ENCODE measurements around the gene SLC25A24.

SLC25A24 gene

DNA sequence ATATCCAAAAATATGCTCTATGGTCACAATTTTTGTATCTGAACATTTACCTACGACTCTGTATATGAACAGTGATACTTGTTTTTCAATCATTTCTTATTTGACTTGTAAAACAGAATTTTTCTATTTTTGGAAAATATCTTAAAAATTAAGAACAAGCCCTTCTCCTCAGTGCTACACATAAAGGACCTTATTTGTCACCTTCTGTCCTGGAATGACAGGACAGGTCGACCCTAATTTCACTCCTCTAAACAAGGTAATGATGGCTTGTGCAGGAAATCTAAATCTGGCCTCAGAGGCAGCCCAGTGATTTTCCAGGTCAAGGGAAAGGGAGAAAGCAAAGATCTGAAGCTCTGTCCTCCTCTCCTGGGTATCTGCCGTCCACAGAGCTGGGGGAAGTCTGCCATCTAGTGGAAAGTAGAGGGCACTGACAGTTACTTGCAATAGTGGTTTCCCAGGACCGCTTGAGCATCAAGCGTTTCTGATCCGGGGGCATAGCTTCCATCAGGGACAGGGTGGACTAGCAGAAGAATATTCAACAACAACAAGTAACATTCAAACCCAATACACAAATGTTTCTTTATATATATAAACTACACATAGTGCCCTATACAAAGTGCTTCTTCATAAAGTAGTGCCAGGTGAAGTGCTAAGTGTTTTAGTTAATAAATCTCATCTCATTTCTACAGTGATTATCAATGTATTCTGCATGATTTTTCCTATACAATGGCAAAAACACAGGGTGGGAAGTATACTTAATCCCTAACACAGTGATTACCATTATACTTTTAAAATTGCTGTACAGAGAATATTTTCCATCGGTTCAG is 74.6 kb downstream of the SLC25A24 start:
- no peaks in the 10 kb centered on the region for H3K4me1 ChIP-seq (ENCODE audit: control insufficient read depth, insufficient read depth, low read length)
- H3K4me3 ChIP-seq (ENCODE audit: low read length) = no peak overlapping the region
- no peaks in the 10 kb centered on the region for H3K9me3 ChIP-seq (ENCODE audit: control insufficient read depth, low read length)
- no peak overlapping the region for H3K9ac ChIP-seq (ENCODE audit: low read length)
- H3K27me3 ChIP-seq (ENCODE audit: control insufficient read depth, insufficient read depth, low read length) = no peaks in the 10 kb centered on the region
- no peaks in the 10 kb centered on the region for H3K36me3 ChIP-seq (ENCODE audit: control insufficient read depth, insufficient read depth, low read length)

DNA sequence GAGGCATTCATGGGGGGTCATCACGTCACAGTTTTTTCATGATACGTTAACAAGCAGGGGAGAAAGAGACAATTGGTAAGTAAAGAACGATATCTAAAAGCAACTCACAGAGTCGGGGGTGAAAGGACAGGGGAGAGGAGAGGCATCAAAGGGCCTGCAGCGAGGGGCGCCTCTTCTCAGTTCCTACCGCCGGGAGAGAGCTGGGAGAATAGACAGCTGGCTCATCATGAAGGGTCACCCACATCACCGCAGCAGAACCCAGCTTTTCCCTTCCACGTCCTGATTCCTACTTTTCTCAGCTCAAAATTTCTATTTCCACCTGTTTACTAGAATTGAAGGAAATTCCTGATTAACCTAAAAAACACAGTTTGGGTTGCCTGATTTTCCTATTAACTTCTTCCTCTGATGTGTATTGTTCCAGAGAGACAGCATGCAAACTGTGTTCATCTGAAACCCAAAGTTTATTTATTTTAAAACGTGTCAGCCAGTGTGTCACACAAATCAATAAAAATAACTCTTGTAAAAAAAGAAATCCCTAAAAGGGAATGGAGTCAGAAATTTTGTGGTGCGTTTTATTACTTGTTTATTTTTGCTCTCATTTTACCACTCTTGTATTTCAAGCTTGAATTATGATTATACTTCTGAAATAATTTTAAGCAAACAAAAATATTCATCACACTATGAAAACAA is 75.4 kb downstream of the SLC25A24 start:
- Histone ChIP-seq H3K36me3 (ENCODE audit: control insufficient read depth, insufficient read depth, low read length) (no peaks in the 10 kb centered on the region), H3K4me3 (ENCODE audit: low read length) (no peak overlapping the region), H3K9me3 (ENCODE audit: control insufficient read depth, low read length) (no peaks in the 10 kb centered on the region), H3K9ac (ENCODE audit: low read length) (no peak overlapping the region), H3K4me1 (ENCODE audit: control insufficient read depth, insufficient read depth, low read length) (no peaks in the 10 kb centered on the region), H3K27me3 (ENCODE audit: control insufficient read depth, insufficient read depth, low read length) (no peaks in the 10 kb centered on the region)

DNA sequence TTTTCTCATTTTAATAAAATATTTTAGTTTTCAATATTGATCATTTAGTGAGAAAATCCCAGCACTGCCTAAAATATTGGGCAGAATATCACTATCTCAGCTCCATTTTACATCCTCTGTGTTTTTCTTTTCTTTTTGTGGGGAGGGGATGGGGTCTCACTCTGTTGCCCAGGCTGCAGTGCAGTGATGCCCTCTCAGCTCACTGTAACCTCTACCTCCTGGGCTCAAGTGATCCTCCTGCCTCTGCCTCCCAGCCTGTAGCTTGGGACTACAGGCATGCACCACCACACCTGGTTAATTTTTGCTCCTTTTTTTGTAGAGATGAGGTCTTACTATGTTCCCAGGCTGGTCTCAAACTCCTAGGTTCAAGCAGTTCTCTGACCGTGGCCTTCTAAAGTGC is 76.1 kb downstream of the SLC25A24 start:
- Histone ChIP-seq H3K4me3 (ENCODE audit: low read length) (no peak overlapping the region), H3K9ac (ENCODE audit: low read length) (no peak overlapping the region), H3K9me3 (ENCODE audit: control insufficient read depth, low read length) (no peaks in the 10 kb centered on the region), H3K36me3 (ENCODE audit: control insufficient read depth, insufficient read depth, low read length) (no peaks in the 10 kb centered on the region), H3K4me1 (ENCODE audit: control insufficient read depth, insufficient read depth, low read length) (no peaks in the 10 kb centered on the region), H3K27me3 (ENCODE audit: control insufficient read depth, insufficient read depth, low read length) (no peaks in the 10 kb centered on the region)

DNA sequence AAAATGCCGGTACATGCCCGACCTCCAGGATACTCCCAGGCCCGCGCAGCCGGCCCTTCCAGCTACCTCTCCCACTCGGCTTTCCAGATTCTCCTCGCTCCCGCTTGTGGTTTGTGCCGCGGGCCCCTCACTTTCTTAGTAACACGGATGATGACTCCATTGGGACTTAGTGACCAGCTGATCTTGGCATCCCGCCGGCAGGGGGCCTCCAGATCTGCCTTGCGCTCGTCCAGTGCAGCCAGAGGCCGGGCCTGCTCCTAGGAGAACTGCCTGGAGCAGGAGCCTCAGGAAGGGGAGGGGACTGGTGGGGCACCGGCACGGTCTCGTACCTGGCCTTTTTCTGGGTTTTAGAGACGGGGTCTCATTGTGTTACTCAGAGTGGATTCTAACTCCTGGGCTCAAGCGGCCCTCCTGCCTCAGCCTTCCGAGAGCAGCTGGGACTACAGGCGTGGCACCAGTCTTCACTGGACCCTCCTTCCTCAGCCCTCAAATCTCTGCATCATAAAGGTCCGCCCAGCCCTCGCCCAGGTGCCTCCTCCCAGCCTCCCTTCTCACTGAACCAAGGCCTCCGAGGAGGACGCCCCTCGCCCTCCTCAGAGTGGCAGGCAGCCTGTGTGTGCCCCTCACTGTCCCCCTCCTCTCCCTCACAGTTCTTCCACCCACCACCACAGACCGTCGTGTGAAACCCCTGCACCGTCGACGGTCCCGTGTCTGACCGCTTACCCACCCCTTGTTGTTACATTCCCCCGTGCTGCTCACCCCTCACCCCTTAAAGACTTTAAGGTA is 78.6 kb downstream of the SLC25A24 start:
- Histone ChIP-seq H3K9me3 (ENCODE audit: control insufficient read depth, low read length) (no peaks in the 10 kb centered on the region), H3K4me3 (ENCODE audit: low read length) (no peak overlapping the region), H3K4me1 (ENCODE audit: control insufficient read depth, insufficient read depth, low read length) (no peaks in the 10 kb centered on the region), H3K36me3 (ENCODE audit: control insufficient read depth, insufficient read depth, low read length) (no peaks in the 10 kb centered on the region), H3K9ac (ENCODE audit: low read length) (no peak overlapping the region), H3K27me3 (ENCODE audit: control insufficient read depth, insufficient read depth, low read length) (peaks cover 3% of the 10 kb centered on the region)

DNA sequence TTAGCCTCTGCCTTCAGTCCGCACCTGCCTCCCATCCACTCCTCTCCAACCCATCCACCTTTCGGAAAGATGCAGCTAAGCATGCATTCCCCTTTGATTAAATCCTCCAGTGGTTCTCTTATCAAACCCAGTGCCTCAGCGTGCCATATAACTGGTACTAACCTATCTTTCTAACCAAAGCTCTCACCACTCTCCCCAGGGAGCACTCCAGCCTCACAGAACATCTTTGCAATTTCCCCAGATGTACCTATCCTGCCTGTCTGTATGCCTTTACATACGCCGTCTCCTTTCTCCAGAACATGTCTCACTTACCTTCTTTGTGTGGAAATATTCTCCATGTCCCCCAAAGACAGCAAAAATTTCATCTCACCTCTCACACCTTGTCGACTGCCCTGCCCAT is 80.0 kb downstream of the SLC25A24 start:
- Histone ChIP-seq H3K9ac (ENCODE audit: low read length) (no peak overlapping the region), H3K4me3 (ENCODE audit: low read length) (no peak overlapping the region), H3K9me3 (ENCODE audit: control insufficient read depth, low read length) (no peaks in the 10 kb centered on the region), H3K4me1 (ENCODE audit: control insufficient read depth, insufficient read depth, low read length) (no peaks in the 10 kb centered on the region), H3K36me3 (ENCODE audit: control insufficient read depth, insufficient read depth, low read length) (no peaks in the 10 kb centered on the region), H3K27me3 (ENCODE audit: control insufficient read depth, insufficient read depth, low read length) (peaks cover 3% of the 10 kb centered on the region)

DNA sequence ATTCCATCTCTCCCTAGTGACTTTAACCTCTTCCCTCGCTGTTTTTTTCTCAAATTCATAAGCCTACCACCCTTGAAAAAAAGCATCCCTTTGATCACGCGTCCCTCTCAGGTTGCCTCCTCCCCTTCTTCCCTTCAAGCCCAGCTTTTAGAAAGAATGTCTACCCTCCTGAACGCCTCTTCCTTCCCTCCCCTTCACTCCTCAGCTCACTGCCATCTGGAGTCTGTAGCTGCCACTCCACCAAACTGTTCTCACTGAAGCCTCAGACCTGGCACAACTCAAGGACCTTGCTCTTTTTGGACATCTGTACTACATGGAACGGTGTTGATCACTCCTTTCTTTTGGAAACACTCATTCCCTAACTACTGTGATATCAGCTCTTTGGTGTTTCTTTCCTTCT is 80.6 kb downstream of the SLC25A24 start:
- Histone ChIP-seq H3K4me1 (ENCODE audit: control insufficient read depth, insufficient read depth, low read length) (no peaks in the 10 kb centered on the region), H3K4me3 (ENCODE audit: low read length) (no peak overlapping the region), H3K9me3 (ENCODE audit: control insufficient read depth, low read length) (no peaks in the 10 kb centered on the region), H3K27me3 (ENCODE audit: control insufficient read depth, insufficient read depth, low read length) (peaks cover 3% of the 10 kb centered on the region), H3K9ac (ENCODE audit: low read length) (no peak overlapping the region), H3K36me3 (ENCODE audit: control insufficient read depth, insufficient read depth, low read length) (no peaks in the 10 kb centered on the region)

DNA sequence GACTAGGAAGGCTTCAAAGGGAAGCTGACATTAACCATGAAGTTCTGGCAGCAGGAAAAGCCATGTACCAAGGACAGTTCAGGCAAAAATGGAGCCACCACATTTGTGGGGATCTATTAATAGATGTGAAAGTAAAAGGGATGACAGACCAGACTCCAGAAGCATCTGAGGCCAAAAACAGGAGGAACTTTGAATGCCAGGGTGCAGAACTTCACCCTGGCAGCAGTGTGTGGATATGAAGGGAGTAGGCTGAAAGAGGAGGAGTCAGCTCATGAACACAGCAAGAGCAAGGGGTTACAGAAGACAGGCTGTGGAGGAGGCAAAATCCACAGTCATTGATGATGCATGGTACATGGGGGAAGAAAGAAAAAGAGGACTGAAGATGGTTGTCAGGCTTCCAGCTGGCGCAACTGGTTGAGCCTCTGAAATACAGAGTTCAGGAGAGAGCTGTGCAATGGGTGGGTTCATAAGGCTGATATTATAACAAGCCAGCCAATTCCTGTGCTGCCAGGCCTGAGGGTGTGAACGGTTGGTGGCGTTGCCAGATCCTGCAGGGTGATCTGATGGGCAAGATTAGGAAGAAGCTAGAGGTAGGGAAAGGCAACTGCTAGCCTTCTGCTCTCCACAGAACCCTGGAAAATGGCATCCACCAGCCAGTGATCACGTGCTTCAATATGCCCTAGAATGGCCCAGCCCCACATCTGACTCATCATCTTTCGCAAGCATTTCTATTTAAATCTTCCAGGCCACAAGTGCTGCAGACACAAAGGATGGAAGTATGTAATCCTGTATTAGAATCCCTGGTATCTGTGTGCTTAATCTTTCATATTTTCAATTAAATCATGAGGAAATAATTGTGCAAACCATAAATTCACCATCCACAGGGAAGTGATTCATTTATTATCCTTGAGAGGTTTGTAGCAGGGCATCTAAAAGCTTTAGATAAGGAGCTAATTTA is 81.9 kb downstream of the SLC25A24 start:
- Histone ChIP-seq H3K36me3 (ENCODE audit: control insufficient read depth, insufficient read depth, low read length) (no peaks in the 10 kb centered on the region), H3K4me3 (ENCODE audit: low read length) (no peak overlapping the region), H3K27me3 (ENCODE audit: control insufficient read depth, insufficient read depth, low read length) (peaks cover 3% of the 10 kb centered on the region), H3K9me3 (ENCODE audit: control insufficient read depth, low read length) (no peaks in the 10 kb centered on the region), H3K9ac (ENCODE audit: low read length) (no peak overlapping the region), H3K4me1 (ENCODE audit: control insufficient read depth, insufficient read depth, low read length) (no peaks in the 10 kb centered on the region)

DNA sequence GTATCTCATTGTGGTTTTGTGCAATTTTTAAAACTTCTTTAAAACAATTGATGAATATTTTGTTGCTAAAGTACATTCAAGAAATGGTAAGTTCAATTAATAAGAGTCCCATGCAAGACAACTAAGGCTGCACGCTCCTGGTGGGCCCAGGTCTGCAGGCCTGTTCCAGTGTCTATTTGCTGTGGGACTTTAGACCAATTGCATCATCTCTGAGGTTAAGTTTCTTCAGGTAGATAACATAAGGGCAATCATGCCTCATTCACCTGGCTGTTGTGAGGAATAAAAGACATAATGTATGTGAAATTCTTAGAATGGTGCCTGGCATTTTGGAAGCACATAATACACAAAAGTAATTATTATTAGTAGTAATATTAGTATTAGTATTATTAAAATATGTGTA is 82.9 kb downstream of the SLC25A24 start:
- Histone ChIP-seq H3K27me3 (ENCODE audit: control insufficient read depth, insufficient read depth, low read length) (peaks cover 3% of the 10 kb centered on the region), H3K9ac (ENCODE audit: low read length) (no peak overlapping the region)

DNA sequence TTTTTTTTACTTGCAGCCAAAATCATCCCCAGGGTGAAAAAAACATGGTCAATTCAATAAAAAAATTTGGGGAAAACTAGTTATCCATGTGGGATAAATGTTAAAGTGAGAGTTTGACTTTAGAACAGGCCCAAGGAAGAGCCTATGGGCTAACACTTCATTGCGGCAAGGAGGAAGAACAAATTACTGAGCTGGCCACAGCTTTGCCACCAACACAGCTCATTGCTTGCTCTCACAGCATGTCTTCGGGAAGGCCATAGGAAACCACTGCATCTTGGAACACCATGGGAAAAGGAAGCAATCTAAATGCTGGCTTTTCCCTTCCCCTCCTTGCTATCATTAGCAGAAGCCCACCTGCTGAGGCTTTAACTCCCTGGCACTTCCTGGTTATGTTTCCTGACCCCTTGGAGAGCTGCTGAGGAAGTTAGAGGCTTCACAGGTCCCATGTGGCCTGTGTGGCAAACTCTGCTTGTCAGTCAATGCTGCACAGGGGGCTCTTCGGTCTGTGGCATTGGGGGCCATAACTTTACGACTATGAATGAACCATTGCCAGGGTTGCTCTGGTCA is 86.0 kb downstream of the SLC25A24 start:
- H3K4me1 ChIP-seq (ENCODE audit: control insufficient read depth, insufficient read depth, low read length) = no peaks in the 10 kb centered on the region
- H3K9me3 ChIP-seq (ENCODE audit: control insufficient read depth, low read length) = no peaks in the 10 kb centered on the region
- no peak overlapping the region for H3K9ac ChIP-seq (ENCODE audit: low read length)
- peaks cover 3% of the 10 kb centered on the region for H3K27me3 ChIP-seq (ENCODE audit: control insufficient read depth, insufficient read depth, low read length)
- H3K4me3 ChIP-seq (ENCODE audit: low read length) = no peak overlapping the region
- H3K36me3 ChIP-seq (ENCODE audit: control insufficient read depth, insufficient read depth, low read length) = no peaks in the 10 kb centered on the region

More for the DNA sequence above, 82.9 kb downstream of the SLC25A24 start:
- Histone ChIP-seq H3K36me3 (ENCODE audit: control insufficient read depth, insufficient read depth, low read length) (no peaks in the 10 kb centered on the region), H3K4me1 (ENCODE audit: control insufficient read depth, insufficient read depth, low read length) (no peaks in the 10 kb centered on the region), H3K4me3 (ENCODE audit: low read length) (no peak overlapping the region), H3K9me3 (ENCODE audit: control insufficient read depth, low read length) (no peaks in the 10 kb centered on the region)

DNA sequence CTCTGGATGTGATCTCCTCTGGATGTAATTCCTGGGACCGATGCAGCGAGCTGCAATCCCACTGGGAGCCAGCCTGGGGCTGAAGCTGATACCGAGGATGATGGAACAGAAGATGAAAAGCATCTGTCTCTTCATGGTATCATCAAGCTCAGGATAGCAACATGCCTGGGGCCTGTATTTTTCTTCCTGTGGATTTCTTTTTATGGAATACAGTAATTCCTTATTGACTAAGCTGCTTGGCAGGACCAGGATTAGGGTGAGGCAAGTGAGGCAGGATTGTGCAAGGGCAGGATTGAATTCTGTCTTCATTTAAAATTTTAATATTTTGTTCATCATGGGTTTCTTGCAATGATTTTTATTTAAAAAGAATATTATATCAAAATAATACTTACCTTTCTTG is 86.6 kb downstream of the SLC25A24 start:
- H3K27me3 ChIP-seq (ENCODE audit: control insufficient read depth, insufficient read depth, low read length) = peaks cover 3% of the 10 kb centered on the region
- no peaks in the 10 kb centered on the region for H3K36me3 ChIP-seq (ENCODE audit: control insufficient read depth, insufficient read depth, low read length)
- H3K4me1 ChIP-seq (ENCODE audit: control insufficient read depth, insufficient read depth, low read length) = no peaks in the 10 kb centered on the region
- H3K9ac ChIP-seq (ENCODE audit: low read length) = no peak overlapping the region
- no peaks in the 10 kb centered on the region for H3K9me3 ChIP-seq (ENCODE audit: control insufficient read depth, low read length)
- no peak overlapping the region for H3K4me3 ChIP-seq (ENCODE audit: low read length)

DNA sequence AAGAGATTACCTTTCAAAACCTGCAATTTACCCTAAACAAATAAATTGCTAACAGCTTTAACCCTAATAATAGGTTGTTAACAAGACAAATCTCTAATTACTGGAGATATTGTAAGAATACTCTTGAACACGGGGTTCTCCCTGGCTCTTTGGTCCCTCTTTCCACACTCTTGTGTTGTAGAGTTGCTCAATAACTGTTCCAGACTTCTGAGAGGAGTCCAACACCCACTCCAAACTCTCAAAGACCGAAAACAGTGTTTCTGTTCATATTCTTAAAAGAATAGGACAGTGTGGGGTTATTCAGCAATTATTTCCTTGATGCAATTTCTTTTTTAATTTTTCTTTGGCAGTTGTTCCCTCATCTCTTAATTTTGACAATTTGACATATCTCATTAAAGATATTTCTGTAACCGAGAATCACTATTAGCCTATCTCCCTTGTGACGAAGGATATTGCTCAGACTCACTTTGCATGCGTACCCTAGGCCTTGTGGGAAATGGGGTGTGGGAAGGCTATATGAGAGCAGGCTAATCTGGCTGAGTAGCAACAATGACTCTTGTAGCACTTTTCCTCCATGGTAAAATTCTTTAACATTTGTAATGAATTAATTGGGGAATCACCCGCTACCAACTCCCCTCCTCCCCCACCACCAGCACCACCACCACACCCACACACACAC is 90.7 kb downstream of the SLC25A24 start:
- Histone ChIP-seq H3K4me3 (ENCODE audit: low read length) (no peak overlapping the region), H3K9ac (ENCODE audit: low read length) (no peak overlapping the region), H3K9me3 (ENCODE audit: control insufficient read depth, low read length) (no peaks in the 10 kb centered on the region), H3K27me3 (ENCODE audit: control insufficient read depth, insufficient read depth, low read length) (no peaks in the 10 kb centered on the region), H3K4me1 (ENCODE audit: control insufficient read depth, insufficient read depth, low read length) (no peaks in the 10 kb centered on the region), H3K36me3 (ENCODE audit: control insufficient read depth, insufficient read depth, low read length) (no peaks in the 10 kb centered on the region)
